Measurements from ENCODE around the gene OAS3.

Gene OAS3

DNA sequence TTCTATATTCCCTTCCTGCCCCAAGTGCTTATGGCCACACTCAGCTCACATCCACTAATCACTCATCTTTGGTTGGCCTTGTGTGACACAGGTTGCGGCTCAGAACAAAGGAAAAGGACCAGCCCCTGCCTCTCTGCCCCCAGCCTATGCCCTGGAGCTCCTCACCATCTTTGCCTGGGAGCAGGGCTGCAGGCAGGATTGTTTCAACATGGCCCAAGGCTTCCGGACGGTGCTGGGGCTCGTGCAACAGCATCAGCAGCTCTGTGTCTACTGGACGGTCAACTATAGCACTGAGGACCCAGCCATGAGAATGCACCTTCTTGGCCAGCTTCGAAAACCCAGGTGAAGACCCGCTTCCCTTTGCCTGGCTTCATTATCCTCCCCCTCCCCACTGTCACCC lies 24.3 kb downstream of the OAS3 start:
- DNase-seq = no peak

DNA sequence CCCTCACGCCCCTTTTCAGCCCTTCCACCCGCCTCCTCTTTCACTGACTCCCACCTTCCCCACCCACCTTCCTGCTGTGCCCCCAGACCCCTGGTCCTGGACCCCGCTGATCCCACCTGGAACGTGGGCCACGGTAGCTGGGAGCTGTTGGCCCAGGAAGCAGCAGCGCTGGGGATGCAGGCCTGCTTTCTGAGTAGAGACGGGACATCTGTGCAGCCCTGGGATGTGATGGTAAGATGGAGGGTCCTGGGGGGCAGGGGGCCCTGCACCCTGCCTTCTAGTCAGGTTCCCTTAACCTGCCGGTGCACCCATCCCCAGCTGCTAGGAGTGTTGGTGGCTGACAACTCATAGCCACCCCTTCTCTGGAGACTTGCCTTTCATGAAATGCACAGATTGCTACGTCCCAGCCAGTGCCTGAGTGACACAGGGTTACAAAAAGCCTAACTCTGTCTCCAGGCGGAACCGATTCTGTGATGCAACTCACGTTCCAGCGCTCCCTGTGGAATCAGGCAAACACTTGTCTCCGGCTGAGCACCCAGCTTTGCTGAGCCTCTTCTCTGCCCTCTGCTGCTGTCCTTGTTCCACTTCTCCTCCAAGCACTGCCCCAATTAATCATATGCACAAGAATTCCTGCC lies 25.1 kb downstream of the OAS3 start:
- no peak for DNase-seq

DNA sequence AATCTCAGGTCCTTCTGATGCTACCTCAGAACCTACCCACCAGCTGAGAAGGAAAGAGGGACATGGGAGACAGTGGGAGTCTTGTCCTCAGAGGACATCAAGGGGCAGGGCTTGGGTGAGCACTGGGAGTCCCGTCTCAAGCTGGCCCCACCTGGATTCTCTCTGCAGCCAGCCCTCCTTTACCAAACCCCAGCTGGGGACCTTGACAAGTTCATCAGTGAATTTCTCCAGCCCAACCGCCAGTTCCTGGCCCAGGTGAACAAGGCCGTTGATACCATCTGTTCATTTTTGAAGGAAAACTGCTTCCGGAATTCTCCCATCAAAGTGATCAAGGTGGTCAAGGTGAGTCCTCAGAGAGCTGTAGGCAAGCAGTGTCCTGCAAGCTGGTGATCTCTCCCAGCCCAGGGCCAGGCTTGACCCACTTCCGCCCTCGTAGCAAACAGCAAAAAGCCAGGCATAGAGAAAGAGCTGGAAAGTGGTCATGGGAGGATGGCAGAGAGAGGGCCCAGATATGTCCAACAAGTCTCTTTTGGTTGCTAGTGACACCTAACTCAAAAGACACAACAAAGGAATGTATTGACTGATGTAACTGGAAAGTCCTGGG lies 25.9 kb downstream of the OAS3 start:
- no peak for DNase-seq

DNA sequence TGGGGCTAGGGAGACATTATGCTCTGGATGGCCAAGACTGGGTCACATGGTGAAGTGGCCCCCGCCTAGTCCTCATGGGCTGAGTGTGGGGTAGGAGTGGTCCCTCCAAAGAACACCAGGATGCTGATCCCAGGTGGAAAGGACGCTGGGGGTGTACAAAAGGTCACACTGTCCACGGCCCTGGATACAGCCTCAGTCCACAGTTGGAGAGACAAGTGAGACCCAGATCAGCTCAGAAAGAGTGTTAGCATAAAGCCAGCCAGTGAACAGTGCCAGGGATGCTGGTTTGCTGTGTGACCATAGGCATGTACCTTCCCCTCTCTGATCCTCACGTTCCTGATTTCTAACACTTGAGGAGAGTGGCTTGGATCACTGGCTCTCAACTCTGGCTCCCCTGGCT lies 26.6 kb downstream of the OAS3 start:
- no peak for DNase-seq

DNA sequence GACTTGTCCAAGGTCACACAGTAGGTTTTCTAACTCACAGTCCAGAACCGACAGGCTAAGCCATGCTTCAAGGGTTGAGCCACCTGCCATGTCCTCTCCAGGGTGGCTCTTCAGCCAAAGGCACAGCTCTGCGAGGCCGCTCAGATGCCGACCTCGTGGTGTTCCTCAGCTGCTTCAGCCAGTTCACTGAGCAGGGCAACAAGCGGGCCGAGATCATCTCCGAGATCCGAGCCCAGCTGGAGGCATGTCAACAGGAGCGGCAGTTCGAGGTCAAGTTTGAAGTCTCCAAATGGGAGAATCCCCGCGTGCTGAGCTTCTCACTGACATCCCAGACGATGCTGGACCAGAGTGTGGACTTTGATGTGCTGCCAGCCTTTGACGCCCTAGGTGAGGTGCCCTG lies 27.4 kb downstream of the OAS3 start:
- DNase-seq = no peak

DNA sequence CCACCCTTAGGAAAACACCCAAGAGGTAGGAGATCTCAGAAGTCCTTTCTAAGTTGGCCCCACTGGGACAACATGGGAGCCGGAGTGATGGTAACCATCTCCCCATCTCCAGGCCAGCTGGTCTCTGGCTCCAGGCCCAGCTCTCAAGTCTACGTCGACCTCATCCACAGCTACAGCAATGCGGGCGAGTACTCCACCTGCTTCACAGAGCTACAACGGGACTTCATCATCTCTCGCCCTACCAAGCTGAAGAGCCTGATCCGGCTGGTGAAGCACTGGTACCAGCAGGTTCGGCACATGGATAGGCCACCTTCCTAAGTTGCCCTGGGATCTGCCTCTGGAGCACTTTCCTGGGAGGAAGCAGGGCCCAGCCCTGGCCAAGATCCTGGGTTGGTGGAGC lies 29.0 kb downstream of the OAS3 start:
- DNase-seq = no peak

DNA sequence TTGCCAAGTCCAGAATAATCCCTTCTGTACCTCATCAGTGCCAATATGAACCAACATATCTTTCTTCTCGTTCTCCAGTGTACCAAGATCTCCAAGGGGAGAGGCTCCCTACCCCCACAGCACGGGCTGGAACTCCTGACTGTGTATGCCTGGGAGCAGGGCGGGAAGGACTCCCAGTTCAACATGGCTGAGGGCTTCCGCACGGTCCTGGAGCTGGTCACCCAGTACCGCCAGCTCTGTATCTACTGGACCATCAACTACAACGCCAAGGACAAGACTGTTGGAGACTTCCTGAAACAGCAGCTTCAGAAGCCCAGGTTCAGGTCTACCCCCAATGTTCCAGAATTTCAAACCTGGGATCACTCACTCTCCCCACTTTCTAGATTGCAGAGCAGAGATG lies 29.6 kb downstream of the OAS3 start:
- no peak for DNase-seq

DNA sequence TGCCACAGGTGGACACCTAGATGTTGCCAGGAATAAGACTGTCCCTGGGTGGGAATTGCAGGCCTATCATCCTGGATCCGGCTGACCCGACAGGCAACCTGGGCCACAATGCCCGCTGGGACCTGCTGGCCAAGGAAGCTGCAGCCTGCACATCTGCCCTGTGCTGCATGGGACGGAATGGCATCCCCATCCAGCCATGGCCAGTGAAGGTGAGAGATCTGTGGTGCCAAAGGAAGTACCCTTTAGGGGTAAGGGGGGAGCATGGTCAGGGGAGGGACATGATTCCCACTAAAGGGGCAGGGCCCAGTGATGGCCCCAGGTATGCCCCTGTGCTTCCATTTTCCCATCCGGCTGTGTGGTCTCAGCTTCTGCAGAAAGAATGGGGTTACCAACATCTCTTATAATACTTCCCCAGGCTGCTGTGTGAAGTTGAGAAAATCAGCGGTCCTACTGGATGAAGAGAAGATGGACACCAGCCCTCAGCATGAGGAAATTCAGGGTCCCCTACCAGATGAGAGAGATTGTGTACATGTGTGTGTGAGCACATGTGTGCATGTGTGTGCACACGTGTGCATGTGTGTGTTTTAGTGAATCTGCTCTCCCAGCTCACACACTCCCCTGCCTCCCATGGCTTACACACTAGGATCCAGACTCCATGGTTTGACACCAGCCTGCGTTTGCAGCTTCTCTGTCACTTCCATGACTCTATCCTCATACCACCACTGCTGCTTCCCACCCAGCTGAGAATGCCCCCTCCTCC lies 31.5 kb downstream of the OAS3 start:
- no peak for DNase-seq

DNA sequence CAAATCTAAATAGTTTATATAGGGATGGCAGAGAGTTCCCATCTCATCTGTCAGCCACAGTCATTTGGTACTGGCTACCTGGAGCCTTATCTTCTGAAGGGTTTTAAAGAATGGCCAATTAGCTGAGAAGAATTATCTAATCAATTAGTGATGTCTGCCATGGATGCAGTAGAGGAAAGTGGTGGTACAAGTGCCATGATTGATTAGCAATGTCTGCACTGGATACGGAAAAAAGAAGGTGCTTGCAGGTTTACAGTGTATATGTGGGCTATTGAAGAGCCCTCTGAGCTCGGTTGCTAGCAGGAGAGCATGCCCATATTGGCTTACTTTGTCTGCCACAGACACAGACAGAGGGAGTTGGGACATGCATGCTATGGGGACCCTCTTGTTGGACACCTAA lies 32.1 kb downstream of the OAS3 start:
- DNase-seq = no peak

DNA sequence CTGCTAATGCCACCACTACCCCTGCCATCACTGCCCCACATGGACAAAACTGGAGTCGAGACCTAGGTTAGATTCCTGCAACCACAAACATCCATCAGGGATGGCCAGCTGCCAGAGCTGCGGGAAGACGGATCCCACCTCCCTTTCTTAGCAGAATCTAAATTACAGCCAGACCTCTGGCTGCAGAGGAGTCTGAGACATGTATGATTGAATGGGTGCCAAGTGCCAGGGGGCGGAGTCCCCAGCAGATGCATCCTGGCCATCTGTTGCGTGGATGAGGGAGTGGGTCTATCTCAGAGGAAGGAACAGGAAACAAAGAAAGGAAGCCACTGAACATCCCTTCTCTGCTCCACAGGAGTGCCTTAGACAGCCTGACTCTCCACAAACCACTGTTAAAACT lies 33.0 kb downstream of the OAS3 start:
- DNase-seq = peak; percentile 74

DNA sequence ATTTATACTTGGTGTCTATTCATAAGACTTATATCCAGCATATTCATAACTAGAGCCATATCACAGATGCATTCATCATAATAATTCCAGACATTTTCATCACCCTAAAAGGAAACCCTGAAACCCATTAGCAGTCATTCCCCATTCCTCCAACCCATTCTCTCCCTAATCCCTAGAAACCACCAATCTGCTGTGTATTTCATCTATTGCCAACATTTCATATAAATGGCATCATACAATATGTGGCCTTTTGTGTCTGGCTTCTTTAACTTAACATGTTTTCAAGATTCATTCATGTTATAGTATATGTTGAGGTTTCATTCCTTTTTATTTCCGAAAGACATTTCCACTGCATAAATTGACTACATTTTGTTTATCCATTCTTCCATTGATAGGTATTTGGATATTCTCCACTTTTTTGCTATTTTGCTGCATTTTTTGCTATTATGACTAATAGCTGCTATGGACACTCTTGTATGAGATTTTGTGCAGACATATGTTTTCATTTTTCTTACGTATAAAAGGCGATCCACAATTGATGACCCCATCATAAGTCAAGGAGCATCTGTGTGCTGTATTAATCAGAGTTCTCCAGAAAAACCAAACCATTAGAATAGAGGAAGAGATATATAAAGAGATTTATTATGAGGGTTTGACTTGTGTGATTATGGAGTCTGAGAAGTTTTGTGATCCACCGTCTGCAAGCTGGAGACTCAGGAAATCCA lies 34.9 kb downstream of the OAS3 start:
- DNase-seq = no peak

DNA sequence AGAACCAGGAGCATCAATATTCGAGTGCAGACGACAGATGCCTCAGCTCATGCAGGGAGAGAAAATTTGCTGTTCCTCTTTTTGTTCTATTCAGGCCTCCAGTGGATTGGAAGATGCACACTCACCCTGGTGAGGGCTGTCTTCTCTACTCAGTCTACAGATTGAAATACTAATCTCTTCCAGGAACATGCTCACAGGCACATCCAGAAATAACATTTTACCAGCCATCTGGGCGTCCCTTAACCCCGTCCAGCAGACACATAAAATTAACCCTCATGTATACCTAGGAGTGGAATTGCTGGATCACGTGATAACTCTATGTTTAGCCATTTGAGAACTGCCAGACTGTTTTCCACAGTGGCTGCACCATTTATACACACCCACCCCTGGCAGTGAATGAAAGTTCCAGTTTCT lies 35.6 kb downstream of the OAS3 start:
- no peak for DNase-seq

DNA sequence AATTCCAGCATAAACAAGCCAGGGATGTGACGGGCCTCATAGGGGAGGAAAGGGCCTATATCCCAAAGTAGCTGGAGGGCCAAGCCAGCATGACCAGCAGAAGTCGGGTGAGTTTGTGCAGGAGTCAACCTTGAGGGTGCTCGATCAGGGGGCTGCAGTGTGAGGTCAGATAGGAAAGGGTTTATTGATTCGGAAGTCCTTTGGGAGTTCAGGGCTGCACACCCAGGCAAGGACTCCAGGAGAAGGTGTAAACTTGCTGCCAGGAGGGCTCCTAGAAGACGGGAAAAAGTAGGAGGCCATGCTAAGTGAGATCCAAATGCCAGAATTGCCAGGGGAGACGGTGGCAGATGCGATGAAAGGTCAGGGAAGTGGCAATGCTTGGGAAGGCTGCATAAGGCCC lies 36.6 kb downstream of the OAS3 start:
- DNase-seq = no peak

DNA sequence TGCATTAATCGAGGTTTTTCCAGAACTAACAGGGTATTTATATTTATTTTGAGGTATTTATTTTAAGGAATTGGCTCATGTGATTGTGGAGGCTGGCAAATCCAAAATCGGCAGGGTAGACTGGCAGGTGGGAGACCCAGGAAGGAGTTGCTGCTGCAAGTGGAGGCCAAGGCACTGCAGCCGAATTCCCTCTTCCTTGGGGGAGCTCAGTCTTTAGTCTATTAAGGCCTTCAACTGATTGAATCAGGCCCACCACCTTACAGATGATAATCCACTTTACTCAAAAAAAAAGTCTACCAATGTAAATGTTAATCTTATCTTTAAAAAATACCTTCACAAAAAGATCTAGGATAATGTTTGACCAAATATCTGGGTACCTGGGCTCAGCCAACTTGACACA lies 38.9 kb downstream of the OAS3 start:
- no peak for DNase-seq

DNA sequence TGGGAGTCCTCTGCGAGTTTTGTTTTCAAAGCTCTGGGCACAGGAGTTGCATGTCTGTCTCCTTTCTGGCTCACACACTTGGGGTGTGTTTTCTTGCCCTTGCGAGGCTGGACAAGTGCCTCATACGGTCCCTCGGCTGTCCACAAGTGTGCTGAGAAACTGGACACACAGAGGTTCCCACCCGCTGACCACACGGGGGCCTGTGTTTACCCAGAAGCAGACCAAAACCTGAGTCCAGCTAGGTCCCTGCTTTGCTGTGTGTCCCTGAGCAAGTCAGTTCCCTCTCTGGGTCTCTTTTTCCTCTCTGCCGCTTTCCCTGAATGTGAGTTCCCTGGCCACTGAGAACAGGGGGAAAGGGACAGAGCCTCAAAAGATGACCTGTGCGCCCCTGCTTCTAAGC lies 39.4 kb downstream of the OAS3 start:
- no peak for DNase-seq

DNA sequence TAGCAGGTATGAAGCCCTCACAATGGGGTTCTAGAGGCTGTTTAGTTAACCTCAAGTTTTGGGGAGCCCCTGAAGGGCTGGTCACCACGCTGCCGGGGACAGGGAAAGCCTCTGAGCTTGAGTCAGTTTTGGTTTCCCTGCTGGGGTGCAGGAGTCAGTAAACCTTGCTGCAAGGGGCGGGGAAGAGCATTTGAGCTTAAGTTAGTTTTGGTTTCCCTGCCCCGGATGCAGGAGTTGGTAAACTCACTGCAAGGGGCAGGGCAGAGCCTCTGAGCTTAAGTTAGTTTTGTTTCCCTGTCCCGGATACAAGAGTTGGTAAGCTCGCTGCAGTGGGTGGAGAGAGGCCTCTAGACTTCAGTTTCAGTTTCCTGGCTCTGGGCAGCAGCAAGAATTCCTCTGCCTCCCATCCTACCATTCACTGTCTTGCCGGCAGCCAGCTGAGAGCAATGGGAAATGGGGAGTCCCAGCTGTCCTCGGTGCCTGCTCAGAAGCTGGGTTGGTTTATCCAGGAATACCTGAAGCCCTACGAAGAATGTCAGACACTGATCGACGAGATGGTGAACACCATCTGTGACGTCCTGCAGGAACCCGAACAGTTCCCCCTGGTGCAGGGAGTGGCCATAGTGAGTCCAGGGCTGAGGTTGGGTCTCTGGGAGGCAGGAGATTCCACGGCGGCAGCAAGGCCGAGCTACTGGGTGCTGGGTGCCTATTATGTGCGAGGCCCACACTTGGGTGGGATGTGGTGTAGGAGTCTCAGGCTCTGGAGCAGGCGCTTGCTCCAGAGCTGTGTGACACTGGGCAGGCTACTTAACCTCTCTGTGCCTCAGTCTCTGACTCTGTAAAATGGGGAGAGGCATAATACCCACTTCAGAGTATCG lies 40.1 kb downstream of the OAS3 start, which contains the start of gene OAS2:
Gene OAS2, plus strand, starts transcription at position 357 of the 878 bp plus-strand sequence. Its CDS starts 90 bp downstream, at position 447.
- peak; percentile 91 for DNase-seq

DNA sequence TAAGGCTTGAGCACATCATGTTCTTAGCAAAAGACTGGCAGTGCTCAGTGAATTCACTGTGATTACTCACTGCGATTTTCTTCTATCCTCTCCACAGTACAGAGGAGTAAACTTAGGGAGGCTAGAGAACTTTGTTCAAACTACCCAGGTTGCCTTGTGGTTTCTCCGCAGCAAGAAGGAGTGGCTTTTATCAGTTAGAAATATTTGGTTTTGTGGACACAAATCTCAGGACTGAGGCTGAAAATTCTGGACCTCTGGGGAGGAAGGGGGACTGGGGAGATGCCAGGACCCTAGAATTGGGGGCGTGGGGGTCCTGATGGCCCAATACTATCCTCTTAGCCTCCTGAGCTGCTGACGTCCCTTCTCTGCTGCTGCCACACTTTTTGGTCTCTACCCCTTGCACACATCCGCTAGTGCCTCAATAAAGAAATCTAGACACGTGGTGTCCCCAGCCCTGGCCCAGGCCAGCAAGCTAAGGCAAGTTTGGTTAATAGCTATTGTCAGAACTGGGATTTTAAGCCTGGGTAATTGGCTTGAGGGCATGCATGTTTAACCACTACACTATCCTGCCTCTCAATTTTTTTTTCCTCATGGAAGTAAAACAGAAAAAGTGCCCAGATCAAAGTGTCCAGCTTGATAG lies 40.9 kb downstream of the OAS3 start:
- DNase-seq = peak; percentile 33

DNA sequence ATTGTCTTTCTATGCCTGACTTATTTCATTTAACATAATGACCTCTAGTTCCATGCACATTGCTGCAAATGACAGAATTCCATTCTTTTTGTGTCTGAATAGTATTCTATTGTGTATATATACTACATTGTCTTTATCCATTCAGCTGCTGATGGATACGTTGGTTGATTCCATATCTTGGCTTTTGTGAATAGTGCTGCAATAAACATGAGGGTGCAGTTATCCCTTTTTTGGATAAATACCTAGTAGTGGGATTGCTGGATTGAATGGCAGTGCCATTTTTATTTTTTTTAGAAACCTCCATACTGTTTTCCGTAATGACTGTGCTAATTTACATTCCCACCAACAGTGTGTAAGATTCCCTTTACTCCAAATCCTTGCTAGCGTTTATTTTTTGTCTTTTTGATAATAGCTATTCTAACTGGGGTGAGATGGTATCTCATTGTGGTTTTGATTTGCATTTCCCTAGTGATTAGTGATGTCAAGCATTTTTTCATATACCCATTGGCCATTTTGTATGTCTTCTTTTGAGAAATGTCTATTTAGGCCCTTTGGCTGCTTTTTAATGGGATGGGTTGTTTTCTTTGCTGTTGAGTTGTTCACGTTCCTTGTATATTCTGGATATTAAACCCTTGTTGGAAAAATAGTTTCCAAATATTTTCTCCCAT lies 42.4 kb downstream of the OAS3 start:
- no peak for DNase-seq

DNA sequence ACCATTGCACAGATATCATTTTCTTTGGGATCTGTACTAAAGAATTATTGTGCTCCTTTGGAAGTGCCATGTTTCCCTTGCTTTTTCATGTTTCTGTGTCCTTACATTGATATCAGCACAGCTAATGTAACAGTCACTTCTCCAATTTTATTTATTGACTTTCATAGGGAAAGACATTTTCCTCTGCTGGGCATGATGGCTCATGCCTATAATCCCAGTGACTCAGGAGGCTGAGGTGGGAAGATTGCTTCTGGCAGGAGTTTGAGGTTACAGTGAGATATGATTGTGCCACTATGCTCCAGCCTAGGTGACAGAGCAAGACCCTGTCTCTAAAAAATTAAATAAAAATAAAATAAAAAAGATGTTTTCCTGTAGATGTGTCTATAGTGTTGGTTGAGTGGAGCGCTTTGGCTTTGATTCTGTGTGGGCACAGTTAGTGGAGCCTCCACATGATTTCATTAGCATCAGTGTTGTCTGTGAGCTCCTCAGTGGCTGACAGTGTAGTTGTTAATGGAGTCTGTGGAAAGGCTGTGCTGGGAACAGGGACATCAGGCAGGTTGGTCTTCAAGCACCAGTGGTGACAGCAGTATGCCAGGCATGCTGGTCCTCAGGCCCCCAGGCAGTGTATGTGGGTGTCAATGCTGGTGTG lies 47.5 kb downstream of the OAS3 start:
- DNase-seq = no peak

DNA sequence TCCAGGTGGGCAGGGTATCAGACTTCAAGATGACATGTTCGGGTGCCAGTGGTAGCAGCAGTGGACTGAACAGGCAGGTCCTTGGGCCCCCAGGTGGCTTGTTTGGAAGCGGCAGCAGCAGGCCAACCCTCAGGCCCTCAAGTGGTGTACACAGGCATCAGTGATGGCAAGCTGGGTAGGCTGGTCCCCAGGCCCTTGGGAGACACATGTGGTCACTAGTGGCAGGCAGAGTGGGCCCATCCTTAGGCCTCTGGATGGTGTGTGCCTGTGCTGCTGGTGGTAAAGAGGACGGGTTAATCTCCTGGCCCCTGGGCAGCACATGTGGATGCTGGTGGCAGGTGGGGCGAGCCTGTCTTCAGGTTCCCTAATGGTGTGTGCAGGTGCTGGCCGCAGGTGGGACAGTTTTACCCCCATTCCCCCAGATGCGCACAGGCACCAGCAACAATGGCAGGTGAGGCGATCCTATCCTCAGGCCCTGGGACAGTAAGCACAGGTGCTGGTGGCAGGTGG lies 48.1 kb downstream of the OAS3 start:
- DNase-seq = no peak

DNA sequence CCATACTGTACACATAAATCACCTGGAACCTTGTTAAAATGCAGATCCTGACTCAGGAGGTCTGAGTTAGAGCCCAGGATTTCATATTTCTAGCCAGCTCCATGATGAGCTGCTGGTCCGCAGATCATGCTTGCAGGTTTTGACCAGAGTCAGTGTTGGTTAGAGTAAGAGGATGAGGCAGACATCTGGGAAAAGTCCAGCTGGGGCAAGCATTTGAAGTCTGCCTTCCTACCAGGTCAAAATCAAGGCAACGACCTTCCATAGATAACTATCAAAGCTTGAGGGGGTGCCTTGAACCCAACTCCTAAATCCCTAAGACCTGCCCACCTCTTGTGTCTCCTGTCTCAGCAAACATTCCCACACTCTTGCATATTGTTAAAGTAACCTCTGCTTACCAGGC lies 49.3 kb downstream of the OAS3 start:
- DNase-seq = no peak

Data from RPMI8226 (cell line).